Measurements from ENCODE around the gene ZNF345.

GRCh38 chr19:36894849-36895383, 44.2 kb downstream of the ZNF345 start:
- no peak for TF ChIP-seq CTCF (IDR thresholded peaks at IDR 0.05)
- TF ChIP-seq YY1 (IDR thresholded peaks at IDR 0.05; ENCODE audit: low read depth): no peak
- TF ChIP-seq FOSL2 (IDR thresholded peaks at IDR 0.05; ENCODE audit: borderline replicate concordance, low read depth): no peak
- no peak for TF ChIP-seq EP300 (IDR thresholded peaks at IDR 0.05; ENCODE audit: borderline replicate concordance in 1 of 2, low read depth in 1 of 2, low read length in 1 of 2)
- TF ChIP-seq JUND (IDR thresholded peaks at IDR 0.05): no peak
- TF ChIP-seq MAX (IDR thresholded peaks at IDR 0.05; ENCODE audit: low read depth): no peak
- no peak for TF ChIP-seq RAD21 (IDR thresholded peaks at IDR 0.05; ENCODE audit: low read length)
- no peak for TF ChIP-seq REST (IDR thresholded peaks at IDR 0.05; ENCODE audit: low read depth, low read length)
- TF ChIP-seq POLR2AphosphoS5 (IDR thresholded peaks at IDR 0.05; ENCODE audit: low read depth, low read length): no peak
- no peak for TF ChIP-seq TAF1 (IDR thresholded peaks at IDR 0.05; ENCODE audit: borderline replicate concordance, low read depth, low read length)
- no peak for TF ChIP-seq GABPA (IDR thresholded peaks at IDR 0.05; ENCODE audit: low read depth)
